Measurements from ENCODE around the gene CALHM6.

GRCh38 chr6:116444575-116444974 is 16.6 kb upstream of the CALHM6 start:
- TF ChIP-seq CTCF (IDR thresholded peaks at IDR 0.05) (no peak), EZH2 (IDR thresholded peaks at IDR 0.05) (no peak), EZH2phosphoT487 (IDR thresholded peaks at IDR 0.05) (no peak)
